Fibroblast of mammary gland (primary cell): ENCODE data around the gene UQCC5.
A peak's percentile ranks its signal among the peaks of the same experiment; 100 is the strongest.

ENCODE experiments used
- DNase-seq: peaks from one replicate; pipeline ENCODE4 v3.0.0-alpha.2; 2010; ENCODE audit warnings: low read depth
- H3K4me3 ChIP-seq: 2 replicates; pipeline ENCODE4 v1.5.1; 2011; ENCODE audit warnings: low read depth, mild to moderate bottlenecking, low read length, moderate library complexity; ENCODE audit not compliant: control insufficient read depth
- CTCF ChIP-seq: conservative IDR thresholded peaks from 2 replicates; pipeline ENCODE4 v1.5.1; 2011; ENCODE audit warnings: low read depth, low read length, inconsistent platforms; ENCODE audit not compliant: control insufficient read depth, insufficient read depth

Gene UQCC5

GRCh38 chr3:52527732-52528585 is 8.4 kb upstream of the UQCC5 start:
- H3K4me3 ChIP-seq, result no peak overlapping the region
- no peak for TF ChIP-seq CTCF
- no peak for DNase-seq

GRCh38 chr3:52528586-52529375 is 7.6 kb upstream of the UQCC5 start:
- no peak overlapping the region for H3K4me3 ChIP-seq
- TF ChIP-seq CTCF, result no peak
- DNase-seq, result no peak

GRCh38 chr3:52529376-52530333 is 6.8 kb upstream of the UQCC5 start:
- no peak overlapping the region for H3K4me3 ChIP-seq
- DNase-seq, result peak; percentile 70
- TF ChIP-seq CTCF, result no peak

DNA sequence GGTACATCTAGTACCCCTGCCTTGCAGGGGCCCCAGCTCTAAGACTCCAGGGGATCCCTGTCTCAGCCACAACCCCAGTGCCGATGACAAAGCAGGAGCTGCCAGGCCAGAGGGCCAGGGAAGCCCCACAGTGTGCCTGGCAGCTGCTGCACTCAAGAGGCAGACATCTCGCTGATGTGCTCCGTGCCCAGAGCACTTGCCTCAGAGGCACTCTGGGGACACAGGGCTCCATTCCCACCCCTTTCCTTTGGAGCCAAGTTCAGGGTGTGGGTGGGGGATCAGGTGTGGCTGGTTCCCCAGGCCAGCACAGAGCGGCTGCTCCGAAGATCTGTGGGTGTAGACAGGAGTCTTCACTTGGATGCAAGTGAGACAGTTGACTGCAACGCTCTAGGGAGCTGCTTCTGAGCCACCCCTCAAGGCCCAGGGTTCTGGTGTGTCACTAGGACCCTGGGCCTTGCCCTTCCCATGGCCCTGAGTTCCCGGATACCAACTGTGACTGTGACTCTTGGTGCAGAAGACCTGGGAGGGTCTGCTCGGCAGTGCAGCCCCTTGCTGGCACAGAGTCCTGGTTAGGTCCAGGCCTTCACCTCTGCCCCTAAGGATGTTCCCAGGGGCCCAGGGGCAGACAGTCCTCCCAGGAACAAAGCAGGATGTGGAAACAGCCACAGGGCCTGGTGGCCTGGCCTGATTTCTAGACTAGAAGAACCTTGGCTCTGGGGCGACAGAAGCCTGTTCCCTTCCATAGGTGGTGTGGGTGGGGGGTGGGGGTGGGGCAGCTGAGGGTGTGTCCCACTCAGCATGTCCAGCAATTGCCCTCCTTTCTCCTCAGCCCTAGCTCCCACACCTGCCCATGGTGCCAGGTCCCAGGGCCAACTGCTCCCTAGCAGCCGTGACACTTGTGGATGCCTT is 5.2 kb upstream of the UQCC5 start:
- TF ChIP-seq CTCF, result no peak
- no peak for DNase-seq
- H3K4me3 ChIP-seq, result no peak overlapping the region

- no peak for DNase-seq
- no peak for TF ChIP-seq CTCF
Observed at GRCh38 chr3:52531860-52532516, 4.4 kb upstream of the UQCC5 start.

More at GRCh38 chr3:52531860-52532516, 4.4 kb upstream of the UQCC5 start:
- peak overlapping the region; percentile 71 for H3K4me3 ChIP-seq
